Measurements from ENCODE around the gene TRIP10.

The TRIP10 gene

DNA sequence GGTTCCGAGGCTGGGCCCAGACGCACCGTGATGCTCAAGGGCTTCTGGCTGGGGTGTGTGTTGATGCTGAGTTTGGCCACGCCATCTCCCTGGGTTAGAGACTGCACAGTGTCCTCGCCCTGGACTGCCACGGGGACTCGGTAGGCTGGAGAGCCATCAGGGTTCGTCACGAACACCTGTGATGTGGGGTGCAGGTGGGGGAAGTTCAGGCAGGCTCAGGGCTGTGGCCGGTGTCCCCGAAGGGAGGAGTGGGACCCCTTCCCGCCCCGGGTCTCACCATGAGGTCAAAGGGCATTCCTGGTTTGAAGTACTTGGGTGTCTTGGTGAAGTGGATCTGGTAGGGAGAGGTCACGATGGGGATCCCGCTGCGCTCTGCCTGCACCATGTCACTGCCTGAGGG, 27.2 kb upstream of the TRIP10 start:
- DNase-seq (ENCODE audit: low read depth in 2 of 2), result no peak

DNA sequence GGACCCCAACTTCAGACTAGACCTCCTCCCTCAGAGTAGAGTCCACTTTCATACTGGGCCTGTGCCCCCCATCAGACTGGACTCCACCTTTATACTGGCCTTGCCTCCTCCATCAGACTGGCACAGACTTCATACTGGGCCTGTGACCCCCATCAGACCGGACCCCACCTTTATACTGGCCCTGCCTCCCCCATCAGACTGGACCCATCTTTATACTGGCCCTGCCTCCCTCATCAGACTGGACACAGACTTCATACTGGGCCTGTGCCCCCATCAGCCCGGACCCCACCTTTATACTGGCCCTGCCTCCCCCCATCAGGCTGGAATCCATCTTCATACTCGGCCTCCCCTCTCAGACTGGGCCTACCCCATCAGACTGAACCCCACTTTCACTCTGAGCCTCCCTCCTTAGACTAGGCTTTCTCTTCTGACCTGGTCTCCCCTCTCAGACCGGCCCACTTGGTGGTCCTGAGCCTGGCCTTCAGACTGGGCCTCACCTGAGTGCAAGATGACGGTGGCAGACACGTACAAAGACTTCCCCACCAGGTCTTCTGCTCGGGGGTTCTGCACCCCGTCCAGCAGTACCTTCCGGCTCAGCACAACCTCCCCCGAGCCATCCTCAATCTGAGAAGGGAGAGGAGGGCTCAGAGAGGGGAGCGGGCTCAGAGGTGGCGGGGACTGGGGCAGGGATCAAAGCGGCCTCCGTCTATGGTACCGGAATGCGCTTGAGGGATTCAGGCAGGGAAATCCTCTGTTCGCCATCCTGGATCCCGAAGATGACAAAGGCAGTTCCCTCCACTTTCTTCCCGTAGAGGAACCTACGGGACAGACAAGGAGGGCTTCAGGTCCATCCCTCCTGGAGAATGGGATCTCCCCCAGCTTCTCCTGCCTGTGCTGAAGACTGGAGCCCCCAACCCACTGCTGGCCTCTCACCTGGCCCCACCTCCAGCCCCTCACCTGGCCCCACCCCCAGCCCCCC, 26.5 kb upstream of the TRIP10 start:
- DNase-seq (ENCODE audit: low read depth in 2 of 2), result no peak

DNA sequence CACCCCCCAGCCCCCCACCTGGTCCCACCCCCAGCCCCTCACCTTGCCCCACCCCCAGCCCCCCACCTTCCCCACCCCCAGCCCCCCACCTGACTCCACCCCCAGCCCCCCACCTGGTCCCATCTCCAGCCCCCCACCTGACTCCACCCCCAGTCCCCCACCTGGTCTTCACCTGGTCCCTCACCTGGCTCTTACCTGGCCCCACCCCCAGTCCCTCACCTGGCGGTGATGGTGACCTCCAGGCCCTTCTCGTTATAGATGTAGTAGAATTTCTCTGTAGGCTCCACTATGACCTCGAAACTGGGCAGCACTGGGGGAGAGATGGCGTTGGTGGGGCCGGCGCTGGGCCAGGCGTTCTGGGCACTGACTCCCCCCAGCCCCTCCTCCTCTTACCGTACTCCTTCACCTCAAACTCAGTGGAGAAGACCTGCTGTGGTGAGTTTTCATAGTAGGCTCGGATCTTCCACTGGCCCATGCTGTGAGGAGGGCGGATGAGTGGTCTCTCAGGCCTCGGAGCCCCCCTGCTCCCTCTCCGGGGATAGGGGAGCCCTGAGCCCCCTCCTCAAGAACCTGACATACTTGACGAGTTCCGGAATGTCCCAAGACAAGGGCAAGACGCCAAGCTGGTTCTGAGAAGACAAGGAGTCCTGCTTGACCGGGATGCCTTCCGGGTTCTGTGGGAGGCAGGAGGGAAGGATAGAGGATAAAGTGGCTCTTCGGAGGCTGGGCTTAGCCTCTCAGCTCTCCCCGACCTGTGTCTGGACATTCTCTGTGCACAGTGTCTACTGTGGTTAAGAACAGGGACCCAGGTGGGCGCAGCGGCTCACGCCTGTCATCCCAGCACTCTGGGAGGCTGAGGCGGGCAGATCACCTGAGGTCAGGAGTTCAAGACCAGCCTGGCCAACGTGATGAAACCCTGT, 25.4 kb upstream of the TRIP10 start:
- DNase-seq (ENCODE audit: low read depth in 2 of 2), result no peak

DNA sequence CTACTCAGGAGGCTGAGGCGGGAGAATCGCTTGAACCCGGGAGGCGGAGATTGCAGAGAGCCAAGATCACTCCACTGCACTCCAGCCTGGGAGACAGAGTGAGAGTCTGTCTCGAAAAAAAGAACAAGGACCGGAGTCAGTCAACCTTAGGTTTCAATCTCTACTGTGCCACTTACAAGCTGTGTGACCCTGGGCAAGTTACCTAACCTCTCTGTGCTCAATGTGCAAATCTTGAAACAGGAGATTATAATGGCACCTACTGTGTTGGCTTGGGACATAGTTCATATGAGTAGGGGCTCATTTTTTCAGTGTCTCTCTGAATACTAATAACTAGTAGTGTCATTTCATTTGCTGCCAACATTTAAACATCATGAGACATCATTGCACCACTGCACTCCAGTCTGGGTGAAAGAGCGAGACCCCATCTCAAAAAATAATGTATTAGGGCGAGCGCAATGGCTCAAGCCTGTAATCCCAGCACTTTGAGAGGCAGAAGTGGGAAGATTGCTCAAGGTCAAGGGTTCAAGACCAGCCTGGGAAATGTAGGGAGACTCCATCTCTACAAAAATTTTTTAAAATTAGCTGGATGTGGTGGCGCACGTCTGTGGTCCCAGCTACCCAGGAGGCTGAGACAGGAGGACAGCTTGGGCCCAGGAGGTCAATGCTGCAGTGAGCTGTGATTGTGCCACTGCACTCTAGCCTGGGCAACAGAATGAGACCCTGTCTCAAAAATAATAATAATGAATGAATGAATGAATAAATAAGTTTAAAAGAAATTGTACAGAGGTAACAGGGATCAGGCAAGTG, 24.5 kb upstream of the TRIP10 start:
- no peak for DNase-seq (ENCODE audit: low read depth in 2 of 2)

DNA sequence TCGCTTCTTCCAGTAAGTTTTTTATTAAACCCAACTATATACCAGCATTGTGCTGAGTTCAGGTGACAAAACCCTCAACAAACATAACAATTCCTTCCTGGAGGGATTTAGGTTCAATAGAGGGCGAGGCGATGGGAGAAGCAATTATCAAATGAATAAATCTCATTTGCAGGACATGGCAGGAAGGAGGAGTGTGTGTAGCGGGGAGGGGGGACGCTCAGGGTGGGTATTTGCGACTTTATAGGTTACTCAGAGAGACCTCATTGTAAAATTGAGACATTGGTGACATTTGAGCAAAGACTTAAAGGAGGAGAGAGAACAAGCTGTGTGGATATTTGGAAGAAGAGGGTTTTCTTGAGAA, 22.9 kb upstream of the TRIP10 start:
- no peak for DNase-seq (ENCODE audit: low read depth in 2 of 2)

DNA sequence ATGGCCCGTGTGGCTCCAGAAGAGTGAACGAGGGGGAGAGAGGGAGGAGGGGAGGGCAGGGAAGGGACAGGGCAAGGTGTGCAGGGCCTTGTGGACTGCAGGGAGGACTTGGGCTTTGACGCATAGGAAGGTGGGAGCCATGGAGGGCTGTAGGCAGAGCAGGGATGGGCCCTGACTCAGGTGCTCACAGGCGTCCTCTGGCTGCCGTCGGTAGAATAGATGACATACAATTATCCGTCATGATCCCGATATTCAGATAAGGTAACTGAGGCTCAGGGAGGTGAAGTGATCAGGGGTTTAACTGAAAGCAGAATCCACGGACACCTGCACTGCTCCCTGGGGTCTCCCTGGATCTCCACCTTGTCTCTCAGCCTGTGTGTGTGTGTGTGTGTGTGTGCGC, 22.4 kb upstream of the TRIP10 start:
- no peak for DNase-seq (ENCODE audit: low read depth in 2 of 2)

DNA sequence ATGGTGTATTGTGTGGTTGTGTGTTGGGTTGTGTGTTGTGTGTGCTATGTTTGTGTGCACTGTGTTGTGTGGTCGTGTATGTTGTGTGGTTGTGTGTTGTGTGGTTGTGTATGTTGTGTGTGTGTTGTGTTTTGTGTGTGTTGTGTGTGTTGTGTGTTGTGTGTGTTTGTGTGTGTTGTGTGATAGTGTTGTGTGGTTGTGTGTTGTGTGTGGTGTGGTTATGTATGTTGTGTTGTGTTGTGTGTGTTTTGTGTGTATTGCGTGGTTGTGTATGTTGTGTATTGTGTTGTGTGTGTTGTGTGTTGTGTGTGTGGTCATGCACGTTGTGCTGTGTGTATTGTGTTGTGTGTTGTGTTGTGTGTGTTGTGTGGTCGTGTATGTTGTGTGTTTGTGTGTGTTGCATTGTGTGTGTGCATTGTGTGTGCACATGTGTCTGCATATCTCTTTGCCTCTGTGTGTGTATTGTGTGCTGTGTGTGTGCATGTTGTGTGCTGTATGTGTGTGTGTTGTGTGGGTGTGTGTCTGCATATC, 22.0 kb upstream of the TRIP10 start:
- no peak for DNase-seq (ENCODE audit: low read depth in 2 of 2)

DNA sequence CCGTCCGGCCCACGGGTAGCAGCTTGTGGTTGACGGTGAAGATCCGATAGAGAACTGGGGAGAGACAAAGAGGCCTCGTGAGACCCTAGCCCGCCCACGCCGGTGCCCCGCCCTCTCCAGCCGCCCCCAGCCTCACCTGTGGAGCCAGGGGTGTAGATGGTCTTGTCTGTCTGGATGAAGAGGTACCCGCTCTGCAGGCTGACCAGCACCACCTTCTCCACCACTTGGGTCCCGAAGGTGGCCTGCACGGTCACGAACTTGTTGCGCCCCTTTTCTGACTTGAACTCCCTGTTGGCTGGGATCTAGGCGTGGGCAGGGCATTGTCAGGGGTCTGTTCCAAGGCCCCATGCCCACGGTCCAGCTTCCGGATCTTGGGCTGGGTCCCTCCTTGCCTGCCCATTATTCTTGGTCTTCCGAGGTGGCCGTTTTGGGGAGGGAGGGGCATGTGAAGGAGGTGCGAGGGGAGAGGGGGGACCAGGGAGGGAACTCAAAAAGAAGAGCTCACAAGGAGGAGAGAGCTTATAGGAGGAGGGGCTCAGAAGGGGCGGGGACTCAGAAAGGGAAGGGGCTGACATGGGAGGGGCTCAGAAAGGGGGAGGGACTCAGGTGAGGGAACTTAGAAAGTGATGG, 21.3 kb upstream of the TRIP10 start:
- DNase-seq (ENCODE audit: low read depth in 2 of 2), result no peak

DNA sequence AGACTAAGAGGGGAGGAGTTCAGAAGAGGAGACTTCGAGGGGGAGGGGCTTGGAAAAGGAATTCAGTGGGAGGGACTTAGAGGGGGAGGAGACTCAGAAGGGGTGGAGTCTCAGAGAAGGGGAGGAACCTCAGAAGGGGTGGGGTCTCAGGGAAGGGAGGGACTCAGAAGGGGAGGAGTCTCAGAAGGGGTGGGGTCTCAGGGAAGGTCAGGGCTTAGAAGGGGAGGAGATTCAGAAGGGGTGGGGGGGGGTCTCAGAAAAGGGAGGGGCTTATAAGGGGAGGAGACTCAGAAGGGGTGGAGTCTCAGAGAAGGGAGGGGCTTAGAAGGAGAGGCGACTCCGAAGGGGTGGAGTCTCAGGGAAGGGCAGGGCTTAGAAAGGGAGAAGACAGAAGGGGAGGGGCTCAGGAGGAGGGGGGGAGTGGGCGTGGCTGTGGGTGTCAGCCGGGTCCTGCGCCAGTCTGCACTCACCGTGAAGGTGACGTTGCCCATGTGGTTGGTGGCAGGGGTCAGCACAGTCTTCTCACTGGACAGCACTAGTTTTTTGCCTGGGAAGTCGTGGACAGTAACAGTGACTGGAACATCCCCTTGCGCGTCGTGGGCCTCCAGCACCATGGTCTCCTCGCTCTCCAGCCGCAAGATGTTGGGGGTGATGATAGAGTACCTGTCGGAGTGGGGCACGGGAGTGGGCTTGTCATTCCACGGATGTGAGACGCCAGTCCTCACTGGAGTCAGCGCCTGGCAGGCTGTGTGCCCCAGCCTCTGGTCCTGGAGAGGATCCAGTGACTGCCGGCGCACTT, 20.5 kb upstream of the TRIP10 start:
- DNase-seq (ENCODE audit: low read depth in 2 of 2), result no peak

DNA sequence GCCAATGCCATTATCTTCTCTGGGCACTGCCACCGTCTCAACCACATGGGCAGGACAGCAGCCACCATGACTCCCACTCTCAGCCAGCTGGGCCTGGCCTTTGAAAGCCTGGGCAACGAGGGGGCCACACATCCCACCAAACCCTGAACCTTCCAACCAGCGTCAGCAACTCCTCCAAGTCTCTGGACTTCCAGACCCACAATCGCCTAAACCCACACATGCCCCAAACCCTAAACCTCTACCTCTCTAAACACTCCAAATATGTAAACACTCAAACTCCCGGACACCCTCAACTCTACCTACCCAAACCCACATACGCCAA, 20.0 kb upstream of the TRIP10 start:
- DNase-seq (ENCODE audit: low read depth in 2 of 2), result no peak

DNA sequence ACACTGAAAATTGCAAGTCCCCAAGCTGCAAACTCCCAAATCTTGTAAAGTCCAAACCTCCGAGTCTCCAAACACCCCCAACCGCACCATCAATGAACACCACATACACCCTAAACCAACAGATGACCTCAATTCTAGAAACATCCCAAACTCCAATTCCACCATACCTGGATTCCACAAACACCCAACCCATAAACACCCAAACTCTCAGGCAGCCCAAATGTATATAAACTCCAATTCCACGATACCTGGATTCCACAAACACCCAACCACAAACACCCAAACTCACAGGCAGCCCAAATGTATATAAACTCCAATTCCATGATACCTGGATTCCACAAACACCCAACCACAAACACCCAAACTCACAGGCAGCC, 19.5 kb upstream of the TRIP10 start:
- no peak for DNase-seq (ENCODE audit: low read depth in 2 of 2)

DNA sequence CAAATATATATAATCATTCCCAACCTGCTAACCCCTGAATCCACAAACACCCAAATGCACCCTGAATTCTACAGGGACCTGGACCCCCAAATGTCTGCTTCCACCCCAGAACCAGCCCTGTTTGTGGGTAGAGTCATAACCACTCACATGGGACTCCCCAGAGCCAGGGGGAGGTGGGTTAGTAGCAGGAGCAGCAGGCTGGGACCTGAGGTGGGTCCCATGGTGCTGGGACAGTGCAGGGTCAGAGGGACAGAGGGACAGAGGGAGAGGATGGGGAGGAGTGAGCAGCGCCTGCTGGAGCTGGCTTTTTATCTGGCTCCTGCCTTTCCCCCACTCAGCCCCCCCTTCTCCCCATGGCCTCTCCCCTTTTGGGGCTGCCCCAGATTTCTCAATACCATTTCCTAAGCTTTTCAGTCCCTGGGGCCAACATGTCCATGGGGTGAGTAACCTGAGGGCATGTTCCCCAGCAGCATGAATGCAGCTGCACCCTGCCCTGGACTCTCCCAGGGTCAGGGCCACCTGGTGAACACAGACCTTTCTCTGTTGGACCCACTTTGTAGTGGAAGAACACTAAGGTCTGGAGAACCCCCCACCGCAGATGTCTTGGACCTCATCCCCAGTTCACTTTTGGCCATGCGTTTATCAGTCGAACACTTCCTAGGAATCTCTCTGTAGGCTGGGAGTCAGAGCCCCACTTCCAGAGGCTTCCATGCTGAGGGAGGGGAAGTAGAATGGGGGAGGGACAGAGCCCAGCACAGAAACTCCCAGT, 18.9 kb upstream of the TRIP10 start, which contains the start of gene C3:
Gene C3 (minus strand): TSS at position 282 of the 769 bp plus-strand sequence. CDS start 61 bp downstream, at position 221.
- no peak for DNase-seq (ENCODE audit: low read depth in 2 of 2)

DNA sequence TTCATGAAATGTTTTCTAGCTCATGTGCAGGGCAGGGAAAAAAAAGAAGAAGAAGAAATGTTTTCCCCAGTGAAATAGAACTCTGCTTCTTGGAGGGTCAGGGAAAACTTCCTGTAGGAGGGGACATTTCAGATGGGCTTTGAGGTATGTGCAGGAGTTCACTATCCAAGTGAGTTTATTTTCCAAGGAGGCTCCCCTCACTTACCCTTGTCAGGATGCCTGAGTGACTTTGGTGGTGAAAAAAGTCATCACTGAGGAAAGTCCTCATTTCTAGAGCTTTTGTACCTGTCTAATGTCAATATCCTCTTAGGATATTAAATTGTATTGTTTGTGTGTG, 18.4 kb upstream of the TRIP10 start:
- DNase-seq (ENCODE audit: low read depth in 2 of 2), result no peak

DNA sequence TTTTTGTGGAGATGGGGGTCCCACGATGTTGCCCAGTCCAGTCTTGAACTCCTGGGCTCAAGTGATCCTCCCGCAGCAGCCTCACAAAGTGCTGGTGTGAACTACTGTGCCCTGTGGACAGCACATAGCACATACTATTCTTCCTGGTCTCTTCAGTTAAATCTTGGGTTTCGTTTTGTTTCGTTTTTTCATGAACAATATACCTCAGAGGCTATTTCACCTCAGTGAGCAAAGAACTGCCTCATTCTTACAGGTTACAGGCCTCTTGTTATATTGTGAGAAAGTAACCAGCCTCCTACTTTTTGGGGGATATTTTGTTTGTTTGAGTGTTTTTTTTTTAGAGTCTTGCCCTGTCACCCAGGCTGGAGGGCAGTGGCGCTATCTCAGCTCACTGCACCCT, 17.7 kb upstream of the TRIP10 start:
- DNase-seq (ENCODE audit: low read depth in 2 of 2), result no peak

DNA sequence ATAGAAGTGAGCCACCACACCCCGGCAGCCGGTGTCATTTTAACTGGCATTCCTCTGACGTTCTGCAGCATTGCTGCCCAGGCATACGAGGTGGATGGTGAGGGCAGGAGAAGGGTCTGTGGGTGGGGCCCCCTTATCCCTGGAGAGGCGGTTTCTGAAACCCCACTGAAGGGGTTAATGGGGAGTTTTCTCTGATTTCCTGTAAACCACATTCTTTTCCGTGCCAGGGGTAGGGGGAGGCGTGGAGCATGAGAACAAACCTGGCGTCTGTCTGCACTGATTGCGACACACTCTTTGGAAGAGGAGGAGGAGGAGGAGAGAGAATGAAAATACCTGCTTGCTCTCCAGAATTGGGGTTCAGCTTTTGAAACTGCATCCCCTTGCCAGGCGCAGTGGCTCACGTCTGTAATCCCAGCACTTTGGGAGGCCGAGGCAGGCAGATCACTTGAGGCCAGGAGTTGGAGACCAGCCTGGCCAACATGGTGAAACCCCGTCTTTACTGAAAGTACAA, 16.3 kb upstream of the TRIP10 start:
- no peak for DNase-seq (ENCODE audit: low read depth in 2 of 2)

DNA sequence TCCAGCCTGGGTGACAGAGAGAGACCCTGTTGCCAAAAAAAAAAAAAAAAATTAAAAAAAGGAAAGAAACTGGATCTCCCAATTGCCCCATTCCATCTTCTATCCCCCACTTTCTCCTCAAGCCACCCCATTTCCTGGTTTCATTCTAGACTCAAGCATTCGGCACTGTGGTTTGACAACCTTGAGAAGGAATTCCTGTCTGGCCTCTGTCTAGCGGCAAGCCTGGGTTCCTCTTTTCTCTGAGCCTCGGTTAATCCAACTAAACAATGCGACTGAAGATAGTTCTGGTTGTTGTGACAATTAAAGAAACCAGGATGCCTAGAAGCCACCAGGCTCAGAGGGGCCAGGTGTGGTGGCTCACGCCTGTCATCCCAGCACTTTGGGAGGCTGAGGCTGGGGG, 15.7 kb upstream of the TRIP10 start:
- no peak for DNase-seq (ENCODE audit: low read depth in 2 of 2)

DNA sequence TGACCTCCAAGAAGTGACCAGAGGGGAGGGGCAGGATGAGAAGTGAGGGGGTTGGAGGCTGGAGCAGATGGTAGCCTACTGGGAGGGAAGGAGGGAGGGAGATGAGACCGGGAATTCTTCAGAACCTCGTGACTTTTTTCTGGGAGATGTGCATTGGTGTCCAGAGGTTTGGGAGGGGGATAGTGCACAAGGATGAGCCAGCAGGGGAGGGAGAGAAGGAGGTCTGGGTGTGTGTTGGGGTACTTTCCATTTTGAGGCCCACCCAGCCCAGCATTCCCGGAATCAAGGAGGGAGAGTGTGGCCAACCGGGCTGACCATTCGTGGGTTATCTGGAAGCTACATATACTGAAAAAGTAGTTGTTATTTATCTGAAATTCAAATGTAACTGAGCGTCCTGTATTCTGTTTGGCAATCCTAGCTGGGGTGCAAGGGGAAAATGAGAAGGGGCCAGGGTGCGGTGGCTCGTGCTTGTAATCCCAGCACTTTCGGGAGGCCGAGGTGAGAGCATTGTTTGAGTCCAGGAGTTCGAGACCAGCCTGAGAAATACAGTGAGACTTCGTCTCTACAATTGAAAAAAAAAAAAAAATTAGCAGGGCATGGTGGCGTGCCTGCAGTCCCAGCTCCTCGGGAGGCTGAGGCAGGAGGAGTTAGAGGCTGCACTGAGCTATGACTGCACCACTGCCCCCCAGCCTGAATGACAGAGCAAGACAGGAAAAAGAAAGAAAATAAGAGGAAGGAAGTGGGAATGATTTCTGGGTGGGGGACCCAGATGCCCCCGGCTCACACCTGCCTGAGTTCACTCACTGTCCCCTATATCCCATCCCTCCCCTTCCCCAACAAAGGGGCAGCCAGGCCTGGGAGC, 14.6 kb upstream of the TRIP10 start:
- no peak for DNase-seq (ENCODE audit: low read depth in 2 of 2)

DNA sequence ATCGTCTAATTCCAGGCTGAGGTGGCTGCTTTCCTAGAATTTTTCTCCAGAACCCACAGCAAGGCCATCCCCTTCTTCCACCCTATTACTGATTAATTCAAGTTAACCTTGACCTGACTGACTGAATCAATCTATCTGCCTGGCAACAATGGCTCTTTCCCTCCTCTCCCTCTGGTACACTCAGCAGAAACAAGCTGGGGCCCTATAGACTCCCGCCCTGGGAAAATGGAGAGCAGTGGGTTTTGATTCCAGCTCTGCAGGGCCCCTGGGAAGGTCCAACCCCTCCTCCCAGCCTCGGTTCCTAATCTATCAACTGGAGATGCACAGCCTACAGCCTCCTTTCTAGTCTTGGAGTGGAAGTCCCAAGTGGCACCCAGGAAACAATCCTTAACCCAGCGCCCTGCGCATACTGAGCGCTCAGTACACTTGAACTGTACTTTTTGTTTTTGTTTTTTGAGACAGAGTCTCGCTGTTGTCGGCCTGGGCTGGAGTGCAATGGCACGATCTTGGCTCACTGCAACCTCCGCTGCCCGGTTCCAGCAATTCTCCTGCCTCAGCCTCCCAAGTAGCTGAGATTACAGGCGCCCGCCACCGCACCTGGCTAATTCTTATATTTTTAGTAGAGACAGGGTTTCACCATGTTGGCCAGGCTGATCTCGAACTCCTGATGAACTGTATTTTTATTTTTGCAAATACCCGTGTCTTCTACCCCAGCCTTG, 13.8 kb upstream of the TRIP10 start:
- DNase-seq (ENCODE audit: low read depth in 2 of 2), result no peak
